H9 (cell line): ENCODE measurements around the gene MCM3AP. TPM values are rescaled to one million over a fixed set of nuclear protein-coding genes. Genes with fewer than 3 reads are reported as not detected.
"Not testable (repeated sequence)": the region's sequence is repeated elsewhere in the genome, so short reads cannot be mapped to it uniquely, and the experiment has no call there.

Experiments
- DNase-seq: peaks from one replicate; pipeline ENCODE4 v3.0.0-alpha.2; 2017
- H2AFZ ChIP-seq: one replicate; pipeline ENCODE4 v1.6.1; 2013; ENCODE audit warnings: mild to moderate bottlenecking, low read length, control low read depth, moderate library complexity
- H2AK5ac ChIP-seq: 2 replicates; pipeline ENCODE4 v1.6.1; 2013; ENCODE audit warnings: low read length, control low read depth, mixed read lengths; ENCODE audit not compliant: insufficient read length
- H2BK120ac ChIP-seq: one replicate; pipeline ENCODE4 v1.6.1; 2013; ENCODE audit warnings: low read depth, mild to moderate bottlenecking, low read length, control low read depth, inconsistent platforms; ENCODE audit not compliant: poor library complexity, severe bottlenecking
- H2BK12ac ChIP-seq: 2 replicates; pipeline ENCODE4 v1.6.1; 2013; ENCODE audit warnings: low read length, control low read depth, mixed read lengths, low read depth; ENCODE audit not compliant: insufficient read length
- H2BK15ac ChIP-seq: 2 replicates; pipeline ENCODE4 v1.6.1; 2013; ENCODE audit warnings: low read depth, low read length, control low read depth
- H2BK20ac ChIP-seq: one replicate; pipeline ENCODE4 v1.6.1; 2013; ENCODE audit warnings: low read depth, mild to moderate bottlenecking, low read length, control low read depth, inconsistent platforms; ENCODE audit not compliant: poor library complexity, severe bottlenecking
- H2BK5ac ChIP-seq: 2 replicates; pipeline ENCODE4 v1.6.1; 2013; ENCODE audit warnings: low read length, control low read depth, mixed read lengths; ENCODE audit not compliant: insufficient read length
- H3K14ac ChIP-seq: 2 replicates; pipeline ENCODE4 v1.6.1; 2013; ENCODE audit warnings: low read length, control low read depth; ENCODE audit not compliant: insufficient read depth
- H3K18ac ChIP-seq: 2 replicates; pipeline ENCODE4 v1.6.1; 2013; ENCODE audit warnings: low read depth, mild to moderate bottlenecking, mixed read lengths, low read length, control low read depth; ENCODE audit not compliant: insufficient read length
- H3K23ac ChIP-seq: 2 replicates; pipeline ENCODE4 v1.6.1; 2013; ENCODE audit warnings: low read length, control low read depth, mixed read lengths, low read depth; ENCODE audit not compliant: insufficient read length
- H3K23me2 ChIP-seq: 2 replicates; pipeline ENCODE4 v1.6.1; 2013; ENCODE audit warnings: low read depth, mild to moderate bottlenecking, mixed read lengths, low read length, control low read depth; ENCODE audit not compliant: insufficient read length, poor library complexity, severe bottlenecking
- H3K27ac ChIP-seq: 2 replicates; pipeline ENCODE4 v1.5.1; 2013; ENCODE audit warnings: low read length, control low read depth, mixed read lengths, low read depth; ENCODE audit not compliant: insufficient read length
- H3K27me3 ChIP-seq: 2 replicates; pipeline ENCODE4 v1.6.1; 2013; ENCODE audit warnings: low read length, control low read depth, inconsistent platforms; ENCODE audit not compliant: insufficient read depth
- H3K4ac ChIP-seq: 2 replicates; pipeline ENCODE4 v1.6.1; 2013; ENCODE audit warnings: low read depth, mild to moderate bottlenecking, control low read depth, inconsistent platforms, low read length, moderate library complexity
- H3K4me1 ChIP-seq: 2 replicates; pipeline ENCODE4 v1.6.1; 2013; ENCODE audit warnings: low read length, control low read depth, inconsistent platforms; ENCODE audit not compliant: insufficient read depth
- H3K4me2 ChIP-seq: 2 replicates; pipeline ENCODE4 v1.6.1; 2013; ENCODE audit warnings: low read length, control low read depth, mixed read lengths; ENCODE audit not compliant: insufficient read length, insufficient read depth
- H3K56ac ChIP-seq: 2 replicates; pipeline ENCODE4 v1.6.1; 2013; ENCODE audit warnings: low read depth, mild to moderate bottlenecking, mixed read lengths, low read length, control low read depth; ENCODE audit not compliant: insufficient read length
- H3K79me1 ChIP-seq: 2 replicates; pipeline ENCODE4 v1.6.1; 2013; ENCODE audit warnings: low read depth, mild to moderate bottlenecking, moderate library complexity, low read length, control low read depth, inconsistent platforms; ENCODE audit not compliant: insufficient read depth, poor library complexity, severe bottlenecking
- H3K79me2 ChIP-seq: 2 replicates; pipeline ENCODE4 v1.6.1; 2013; ENCODE audit warnings: low read length, control low read depth, inconsistent platforms; ENCODE audit not compliant: insufficient read depth
- H3K9ac ChIP-seq: 2 replicates; pipeline ENCODE4 v1.6.1; 2013; ENCODE audit warnings: low read length, control low read depth, mixed read lengths; ENCODE audit not compliant: insufficient read length; ENCODE audit errors: extremely low read depth
- H3K9me3 ChIP-seq: one replicate; pipeline ENCODE4 v1.6.1; 2013; ENCODE audit warnings: low read depth, low read length, inconsistent platforms; ENCODE audit not compliant: control insufficient read depth
- H3T11ph ChIP-seq: one replicate; pipeline ENCODE4 v1.6.1; 2013; ENCODE audit warnings: mild to moderate bottlenecking, low read length, control low read depth, inconsistent platforms
- H4K20me1 ChIP-seq: one replicate; pipeline ENCODE4 v1.6.1; 2013; ENCODE audit not compliant: control insufficient read depth, insufficient read length, insufficient read depth
- H4K5ac ChIP-seq: 2 replicates; pipeline ENCODE4 v1.6.1; 2013; ENCODE audit warnings: low read depth, mild to moderate bottlenecking, mixed read lengths, low read length, control low read depth; ENCODE audit not compliant: insufficient read length
- H4K8ac ChIP-seq: replicated peaks from 2 replicates; pipeline ENCODE4 v1.6.1; 2013; ENCODE audit warnings: low read length, control low read depth, mixed read lengths, low read depth; ENCODE audit not compliant: insufficient read length
- H4K91ac ChIP-seq: 2 replicates; pipeline ENCODE4 v1.6.1; 2013; ENCODE audit warnings: low read depth, mild to moderate bottlenecking, moderate library complexity, mixed read lengths, low read length, control low read depth; ENCODE audit not compliant: insufficient read length
- H3K27ac Mint-ChIP-seq, 3 experiments: 2 replicates in 2 of 3; 3 replicates in 1 of 3; pipeline ENCODE4 v1.8.0; 2020 to 2021; ENCODE audit warnings: mixed read lengths in 3 of 3, mild to moderate bottlenecking in 1 of 3, moderate library complexity in 1 of 3
- H3K27me3 Mint-ChIP-seq: 2 replicates; pipeline ENCODE4 v1.8.0; 2021; ENCODE audit warnings: low read depth, mild to moderate bottlenecking, moderate library complexity, mixed read lengths
- H3K36me3 Mint-ChIP-seq, 3 experiments: 2 replicates in 2 of 3; 3 replicates in 1 of 3; pipeline ENCODE4 v1.8.0; 2020 to 2021; ENCODE audit warnings: low read depth in 3 of 3, mixed read lengths in 3 of 3; ENCODE audit not compliant: insufficient read depth in 1 of 3
- H3K4me1 Mint-ChIP-seq, 2 experiments: 2 replicates each; pipeline ENCODE4 v1.8.0; 2020; ENCODE audit warnings: mixed read lengths in 2 of 2
- H3K4me3 Mint-ChIP-seq, 2 experiments: 2 replicates in 1 of 2; 3 replicates in 1 of 2; pipeline ENCODE4 v1.8.0; 2020 to 2021; ENCODE audit warnings: mild to moderate bottlenecking in 2 of 2, mixed read lengths in 2 of 2, moderate library complexity in 1 of 2
- H3K9me3 Mint-ChIP-seq, 2 experiments: 2 replicates in 1 of 2; 3 replicates in 1 of 2; pipeline ENCODE4 v1.8.0; 2020; ENCODE audit warnings: mild to moderate bottlenecking in 2 of 2, mixed read lengths in 2 of 2, moderate library complexity in 1 of 2
- CTCF ChIP-seq: fragments of 200-600 bp; sonication (generic); conservative IDR thresholded peaks from 3 replicates; pipeline ENCODE4 v1.8.0; 2021; ENCODE audit warnings: antibody characterized with exemption, mild to moderate bottlenecking
- WGBS: extraction: QIAGEN DNeasy Blood & Tissue Kit; methylation state at CpG from one replicate; pipeline ENCODE4 v1.1.7; 2013; ENCODE audit warnings: missing lambda C conversion rate, low lambda C conversion rate, mixed read lengths; ENCODE audit not compliant: insufficient read length; ENCODE audit errors: extremely low coverage; 5-methylcytosine and 5-hydroxymethylcytosine counted together
- total RNA-seq: library from RNA; stranded (reverse); gene quantifications from 2 replicates; pipeline ENCODE4 v1.2.1, GENCODE V29; 2021

The MCM3AP gene
- total RNA-seq, 1 experiment from 2014 or later: 124 TPM

- H4K5ac ChIP-seq: no peak overlapping the region
- H3T11ph ChIP-seq: no peak overlapping the region
- H3K4me2 ChIP-seq: no peak overlapping the region
- H3K79me1 ChIP-seq: no peaks in the 10 kb centered on the region
- no peak overlapping the region for H2BK120ac ChIP-seq
- no peak overlapping the region for H3K14ac ChIP-seq
- no peak overlapping the region for H3K18ac ChIP-seq
- H3K27me3 ChIP-seq: no peaks in the 10 kb centered on the region
- H2AK5ac ChIP-seq: no peak overlapping the region
- peaks cover 6 to 9% of the 10 kb centered on the region in 2 experiments; a peak in 3 of 4 replicates for H3K4me1 Mint-ChIP-seq
- no CpG with 5 or more reads among the region's 6 CpGs for WGBS
- H3K27me3 Mint-ChIP-seq: no peaks in the 10 kb centered on the region
- no peak overlapping the region for H2BK15ac ChIP-seq
- H3K36me3 Mint-ChIP-seq: peaks cover 52 to 77% (median 68%) of the 10 kb centered on the region in 3 experiments
- no peak overlapping the region for H3K23ac ChIP-seq
- H2BK5ac ChIP-seq: no peak overlapping the region
- no peak for TF ChIP-seq CTCF
- H3K4me1 ChIP-seq: no peaks in the 10 kb centered on the region
- no peaks in the 10 kb centered on the region for H3K79me2 ChIP-seq
- H4K8ac ChIP-seq: no peak overlapping the region
- no peak overlapping the region for H3K9ac ChIP-seq
- H4K91ac ChIP-seq: no peak overlapping the region
- H3K9me3 Mint-ChIP-seq: no peaks in the 10 kb centered on the region
- no peak overlapping the region for H3K56ac ChIP-seq
- DNase-seq: no peak
- no peaks in the 10 kb centered on the region for H3K9me3 ChIP-seq
- no peak overlapping the region for H3K4ac ChIP-seq
- H3K27ac ChIP-seq: no peak overlapping the region
- H2AFZ ChIP-seq: no peak overlapping the region
- H2BK12ac ChIP-seq: no peak overlapping the region
- H2BK20ac ChIP-seq: no peak overlapping the region
- no peaks in the 10 kb centered on the region for H3K23me2 ChIP-seq
- no peak overlapping the region for H3K4me3 Mint-ChIP-seq
- no peaks in the 10 kb centered on the region for H4K20me1 ChIP-seq
- H3K27ac Mint-ChIP-seq: peak overlapping the region; percentile 65 to 90 (median 87); a peak in 5 of 7 replicates
Measured at GRCh38 chr21:46202592-46203202, 82.7 kb downstream of the MCM3AP start.

- H3K9ac ChIP-seq, DNase-seq, H3K4me2 ChIP-seq, H3K4me1 ChIP-seq, H2AFZ ChIP-seq, H2AK5ac ChIP-seq, H2BK20ac ChIP-seq, H3K27ac ChIP-seq, H3K23ac ChIP-seq, H4K20me1 ChIP-seq, H3K23me2 ChIP-seq, H3K9me3 Mint-ChIP-seq, H3K79me1 ChIP-seq, H3K27me3 Mint-ChIP-seq, H3K79me2 ChIP-seq, H2BK15ac ChIP-seq, H2BK12ac ChIP-seq, H3T11ph ChIP-seq, H4K8ac ChIP-seq, H3K4ac ChIP-seq, H3K9me3 ChIP-seq, H4K5ac ChIP-seq, H2BK5ac ChIP-seq, H3K4me3 Mint-ChIP-seq, H2BK120ac ChIP-seq, H3K18ac ChIP-seq, H3K4me1 Mint-ChIP-seq, H3K56ac ChIP-seq, H3K27me3 ChIP-seq, H3K14ac ChIP-seq, H4K91ac ChIP-seq: not testable (repeated sequence)
- Mint-ChIP-seq H3K27ac (peak overlapping the region in 2 of 3 experiments; percentile 73 to 81; a peak in 2 of 7 replicates), H3K36me3 (peaks cover 56 to 84% (median 71%) of the 10 kb centered on the region in 3 experiments)
- WGBS: no CpG with 5 or more reads among the region's 8 CpGs
Measured at GRCh38 chr21:46200877-46201803, 84.3 kb downstream of the MCM3AP start.
